Measurements from ENCODE around the gene C12orf42. TPM values are rescaled to one million over a fixed set of nuclear protein-coding genes. Genes with fewer than 3 reads are reported as not detected.

The C12orf42 gene
- total RNA-seq, 2 donors from 2014 or later: not detected

DNA sequence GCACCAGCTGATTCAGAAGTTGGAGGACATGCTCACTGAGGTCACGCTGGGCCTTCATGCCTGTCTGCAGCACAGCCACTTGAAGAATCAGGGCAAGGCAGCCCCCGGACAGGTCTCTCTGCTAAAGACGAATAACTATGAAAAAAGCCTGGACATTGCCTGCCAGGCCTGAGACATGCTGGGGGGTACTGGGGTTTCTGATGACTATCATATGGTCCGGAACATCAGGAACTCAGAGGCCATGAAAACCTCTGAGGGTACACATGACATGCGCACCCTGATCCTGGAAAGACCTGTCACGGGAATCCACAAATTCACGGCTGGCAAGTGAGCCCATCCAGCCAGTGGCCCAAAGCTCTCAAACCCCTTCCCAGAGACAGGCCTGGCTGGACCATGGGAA is 8.8 kb upstream of the C12orf42 start:
- no peaks in the 10 kb centered on the region for H3K36me3 ChIP-seq
- no peaks in the 10 kb centered on the region for H3K9me3 ChIP-seq
- TF ChIP-seq, protein P1, sequence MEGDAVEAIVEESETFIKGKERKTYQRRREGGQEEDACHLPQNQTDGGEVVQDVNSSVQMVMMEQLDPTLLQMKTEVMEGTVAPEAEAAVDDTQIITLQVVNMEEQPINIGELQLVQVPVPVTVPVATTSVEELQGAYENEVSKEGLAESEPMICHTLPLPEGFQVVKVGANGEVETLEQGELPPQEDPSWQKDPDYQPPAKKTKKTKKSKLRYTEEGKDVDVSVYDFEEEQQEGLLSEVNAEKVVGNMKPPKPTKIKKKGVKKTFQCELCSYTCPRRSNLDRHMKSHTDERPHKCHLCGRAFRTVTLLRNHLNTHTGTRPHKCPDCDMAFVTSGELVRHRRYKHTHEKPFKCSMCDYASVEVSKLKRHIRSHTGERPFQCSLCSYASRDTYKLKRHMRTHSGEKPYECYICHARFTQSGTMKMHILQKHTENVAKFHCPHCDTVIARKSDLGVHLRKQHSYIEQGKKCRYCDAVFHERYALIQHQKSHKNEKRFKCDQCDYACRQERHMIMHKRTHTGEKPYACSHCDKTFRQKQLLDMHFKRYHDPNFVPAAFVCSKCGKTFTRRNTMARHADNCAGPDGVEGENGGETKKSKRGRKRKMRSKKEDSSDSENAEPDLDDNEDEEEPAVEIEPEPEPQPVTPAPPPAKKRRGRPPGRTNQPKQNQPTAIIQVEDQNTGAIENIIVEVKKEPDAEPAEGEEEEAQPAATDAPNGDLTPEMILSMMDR (IDR thresholded peaks at IDR 0.05): no peak
- no peaks in the 10 kb centered on the region for H3K27me3 ChIP-seq (replicated peaks; ENCODE audit: insufficient read depth)
- DNase-seq (ENCODE audit: low spot score) (no peak), ATAC-seq (ENCODE audit: insufficient number of reproducible peaks, low FRiP score, low read depth) (no peak)
- no peak overlapping the region for H3K4me3 ChIP-seq
- H3K27ac ChIP-seq: no peak overlapping the region
- H3K4me1 ChIP-seq (ENCODE audit: control insufficient read depth in 1 of 2, low read depth in 2 of 2): no peaks in the 10 kb centered on the region

DNA sequence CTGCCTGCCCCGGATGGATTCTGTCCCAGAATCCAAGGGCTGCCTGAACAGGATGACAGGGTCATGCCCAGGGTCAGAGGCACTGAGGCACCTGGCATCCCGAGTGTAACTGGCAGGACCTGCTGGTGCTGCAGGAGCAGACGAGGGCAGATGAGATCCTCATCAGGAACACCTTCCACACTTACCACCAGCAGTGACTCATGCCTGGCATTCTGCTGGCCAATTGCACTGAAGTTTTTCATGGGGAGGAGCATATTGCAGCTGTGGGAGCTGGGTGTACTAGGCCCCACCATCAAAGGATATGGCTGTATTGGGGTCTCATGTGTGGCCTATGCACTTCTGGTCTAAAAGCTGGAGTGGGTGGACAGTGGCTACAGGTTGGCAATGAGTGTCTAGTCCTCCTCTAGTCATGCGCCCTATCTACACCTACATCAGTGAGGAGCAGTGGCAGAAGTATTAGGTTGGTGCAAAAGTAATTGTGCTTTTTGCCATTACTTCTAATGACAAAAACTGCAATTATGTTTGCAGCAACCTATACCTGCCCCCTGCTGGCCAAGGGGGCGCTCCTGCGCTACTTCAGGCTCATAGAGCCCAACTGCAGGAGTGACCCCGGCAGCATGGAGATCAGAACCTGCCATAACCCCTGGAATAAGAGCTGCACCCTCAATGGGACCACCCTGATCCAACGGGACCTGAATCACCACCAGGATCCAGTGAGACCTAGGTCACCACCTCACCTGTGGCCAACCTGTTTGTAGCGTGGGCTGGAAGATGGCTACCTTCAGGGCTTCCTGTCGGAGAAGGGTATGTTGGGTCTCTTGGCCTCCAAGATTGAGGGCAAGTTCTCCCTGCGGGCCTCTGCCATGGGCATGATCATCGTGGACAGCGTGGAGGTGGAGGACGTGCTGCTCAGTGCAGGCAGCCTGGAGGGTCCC is 8.0 kb upstream of the C12orf42 start:
- no peak for ATAC-seq (ENCODE audit: insufficient number of reproducible peaks, low FRiP score, low read depth)
- no peaks in the 10 kb centered on the region for H3K9me3 ChIP-seq
- H3K4me3 ChIP-seq: no peak overlapping the region
- no peak for DNase-seq (ENCODE audit: low spot score)
- H3K36me3 ChIP-seq: no peaks in the 10 kb centered on the region
- H3K27ac ChIP-seq: no peak overlapping the region
- H3K4me1 ChIP-seq (ENCODE audit: control insufficient read depth in 1 of 2, low read depth in 2 of 2): no peaks in the 10 kb centered on the region
- H3K27me3 ChIP-seq (replicated peaks; ENCODE audit: insufficient read depth): no peaks in the 10 kb centered on the region
- TF ChIP-seq, protein P1 (IDR thresholded peaks at IDR 0.05): peak; percentile 10

DNA sequence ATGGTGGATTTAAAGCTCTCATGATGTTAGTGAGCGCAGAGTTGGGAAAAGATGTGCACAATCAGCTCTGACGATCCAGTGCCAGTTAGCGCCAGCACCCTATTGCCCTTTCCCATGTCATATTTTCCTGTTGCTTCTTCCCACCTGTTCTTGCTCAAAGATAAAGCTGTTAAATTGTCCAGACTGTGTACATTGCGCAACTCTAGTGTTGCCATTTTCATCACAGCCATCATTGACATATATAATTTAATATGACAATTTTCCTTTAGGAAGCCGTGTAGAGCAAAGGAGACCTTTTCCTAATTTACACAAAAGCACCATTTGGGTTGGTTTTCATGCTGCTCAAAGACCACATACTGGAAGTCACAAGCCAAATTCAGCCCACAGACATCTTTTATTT is 5.7 kb upstream of the C12orf42 start:
- no peak for ATAC-seq (ENCODE audit: insufficient number of reproducible peaks, low FRiP score, low read depth)
- H3K36me3 ChIP-seq: no peaks in the 10 kb centered on the region

DNA sequence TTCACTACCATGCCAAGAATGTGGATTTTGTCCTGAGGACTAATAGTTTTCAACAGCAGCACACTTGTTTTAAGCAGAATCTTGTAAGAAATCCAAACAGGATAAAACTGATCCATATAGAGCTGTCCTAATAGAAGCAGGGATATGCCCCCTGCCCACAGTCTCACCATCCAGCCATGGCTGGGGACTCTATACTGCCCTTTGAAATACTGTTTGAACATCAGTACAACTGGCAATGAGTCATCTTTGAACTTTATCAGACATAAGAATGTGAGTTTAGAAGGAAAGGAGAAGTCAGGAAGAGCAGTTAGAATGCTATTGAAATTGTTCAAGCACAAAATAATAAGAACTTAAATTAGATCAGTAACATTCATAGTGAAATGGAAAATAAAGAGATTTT is 3.8 kb upstream of the C12orf42 start:
- Histone ChIP-seq H3K36me3 (no peaks in the 10 kb centered on the region), H3K9me3 (no peaks in the 10 kb centered on the region), H3K27ac (no peak overlapping the region), H3K4me1 (ENCODE audit: control insufficient read depth in 1 of 2, low read depth in 2 of 2) (peaks cover 4 to 9% of the 10 kb centered on the region in 2 donors), H3K4me3 (no peak overlapping the region), H3K27me3 (replicated peaks; ENCODE audit: insufficient read depth) (no peaks in the 10 kb centered on the region)
- no peak for DNase-seq (ENCODE audit: low spot score)
- TF ChIP-seq, protein P1 (IDR thresholded peaks at IDR 0.05): no peak
- no peak for ATAC-seq (ENCODE audit: insufficient number of reproducible peaks, low FRiP score, low read depth)

More for the DNA sequence above, 5.7 kb upstream of the C12orf42 start:
- Histone ChIP-seq H3K4me3 (no peak overlapping the region), H3K27ac (no peak overlapping the region), H3K4me1 (ENCODE audit: control insufficient read depth in 1 of 2, low read depth in 2 of 2) (no peaks in the 10 kb centered on the region), H3K9me3 (no peaks in the 10 kb centered on the region), H3K27me3 (replicated peaks; ENCODE audit: insufficient read depth) (no peaks in the 10 kb centered on the region)
- TF ChIP-seq, protein P1 (IDR thresholded peaks at IDR 0.05): no peak
- DNase-seq (ENCODE audit: low spot score): no peak

DNA sequence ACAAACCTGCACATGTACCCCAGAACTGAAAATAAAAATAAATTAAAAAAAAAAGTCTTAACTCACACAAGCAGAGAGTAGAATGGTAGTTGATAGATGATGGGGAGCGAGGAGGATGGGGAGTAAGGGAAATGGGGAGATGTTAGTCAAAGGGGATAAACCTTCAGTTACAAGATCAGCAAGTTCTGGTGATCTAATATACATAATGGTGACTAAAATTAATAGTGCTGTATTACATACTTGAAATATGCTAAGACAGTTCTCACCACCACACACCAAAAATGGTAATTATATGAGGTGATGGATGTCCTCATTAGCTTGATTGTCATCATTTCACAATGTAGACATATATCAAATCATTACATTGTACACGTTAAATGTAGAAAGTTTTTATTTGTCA is 3.2 kb upstream of the C12orf42 start:
- Histone ChIP-seq H3K4me3 (no peak overlapping the region), H3K27me3 (replicated peaks; ENCODE audit: insufficient read depth) (no peaks in the 10 kb centered on the region), H3K36me3 (no peaks in the 10 kb centered on the region), H3K9me3 (no peaks in the 10 kb centered on the region), H3K27ac (no peak overlapping the region), H3K4me1 (ENCODE audit: control insufficient read depth in 1 of 2, low read depth in 2 of 2) (peaks cover 4 to 9% of the 10 kb centered on the region in 2 donors)
- ATAC-seq (ENCODE audit: insufficient number of reproducible peaks, low FRiP score, low read depth) (no peak), DNase-seq (ENCODE audit: low spot score) (no peak)
- TF ChIP-seq, protein P1 (IDR thresholded peaks at IDR 0.05): no peak
